GM21717 (cell line): ENCODE measurements around the gene KCNH3.
"Not testable (repeated sequence)": the region's sequence is repeated elsewhere in the genome, so short reads cannot be mapped to it uniquely, and the experiment has no call there.

Source experiments
- ATAC-seq: cut with Tn5 transposase; IDR thresholded peaks from one replicate; pipeline ENCODE4 v1.9.1; 2021; ENCODE audit warnings: mild to moderate bottlenecking, moderate library complexity; ENCODE audit not compliant: unreplicated experiment

The KCNH3 gene, protein sequence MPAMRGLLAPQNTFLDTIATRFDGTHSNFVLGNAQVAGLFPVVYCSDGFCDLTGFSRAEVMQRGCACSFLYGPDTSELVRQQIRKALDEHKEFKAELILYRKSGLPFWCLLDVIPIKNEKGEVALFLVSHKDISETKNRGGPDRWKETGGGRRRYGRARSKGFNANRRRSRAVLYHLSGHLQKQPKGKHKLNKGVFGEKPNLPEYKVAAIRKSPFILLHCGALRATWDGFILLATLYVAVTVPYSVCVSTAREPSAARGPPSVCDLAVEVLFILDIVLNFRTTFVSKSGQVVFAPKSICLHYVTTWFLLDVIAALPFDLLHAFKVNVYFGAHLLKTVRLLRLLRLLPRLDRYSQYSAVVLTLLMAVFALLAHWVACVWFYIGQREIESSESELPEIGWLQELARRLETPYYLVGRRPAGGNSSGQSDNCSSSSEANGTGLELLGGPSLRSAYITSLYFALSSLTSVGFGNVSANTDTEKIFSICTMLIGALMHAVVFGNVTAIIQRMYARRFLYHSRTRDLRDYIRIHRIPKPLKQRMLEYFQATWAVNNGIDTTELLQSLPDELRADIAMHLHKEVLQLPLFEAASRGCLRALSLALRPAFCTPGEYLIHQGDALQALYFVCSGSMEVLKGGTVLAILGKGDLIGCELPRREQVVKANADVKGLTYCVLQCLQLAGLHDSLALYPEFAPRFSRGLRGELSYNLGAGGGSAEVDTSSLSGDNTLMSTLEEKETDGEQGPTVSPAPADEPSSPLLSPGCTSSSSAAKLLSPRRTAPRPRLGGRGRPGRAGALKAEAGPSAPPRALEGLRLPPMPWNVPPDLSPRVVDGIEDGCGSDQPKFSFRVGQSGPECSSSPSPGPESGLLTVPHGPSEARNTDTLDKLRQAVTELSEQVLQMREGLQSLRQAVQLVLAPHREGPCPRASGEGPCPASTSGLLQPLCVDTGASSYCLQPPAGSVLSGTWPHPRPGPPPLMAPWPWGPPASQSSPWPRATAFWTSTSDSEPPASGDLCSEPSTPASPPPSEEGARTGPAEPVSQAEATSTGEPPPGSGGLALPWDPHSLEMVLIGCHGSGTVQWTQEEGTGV

DNA sequence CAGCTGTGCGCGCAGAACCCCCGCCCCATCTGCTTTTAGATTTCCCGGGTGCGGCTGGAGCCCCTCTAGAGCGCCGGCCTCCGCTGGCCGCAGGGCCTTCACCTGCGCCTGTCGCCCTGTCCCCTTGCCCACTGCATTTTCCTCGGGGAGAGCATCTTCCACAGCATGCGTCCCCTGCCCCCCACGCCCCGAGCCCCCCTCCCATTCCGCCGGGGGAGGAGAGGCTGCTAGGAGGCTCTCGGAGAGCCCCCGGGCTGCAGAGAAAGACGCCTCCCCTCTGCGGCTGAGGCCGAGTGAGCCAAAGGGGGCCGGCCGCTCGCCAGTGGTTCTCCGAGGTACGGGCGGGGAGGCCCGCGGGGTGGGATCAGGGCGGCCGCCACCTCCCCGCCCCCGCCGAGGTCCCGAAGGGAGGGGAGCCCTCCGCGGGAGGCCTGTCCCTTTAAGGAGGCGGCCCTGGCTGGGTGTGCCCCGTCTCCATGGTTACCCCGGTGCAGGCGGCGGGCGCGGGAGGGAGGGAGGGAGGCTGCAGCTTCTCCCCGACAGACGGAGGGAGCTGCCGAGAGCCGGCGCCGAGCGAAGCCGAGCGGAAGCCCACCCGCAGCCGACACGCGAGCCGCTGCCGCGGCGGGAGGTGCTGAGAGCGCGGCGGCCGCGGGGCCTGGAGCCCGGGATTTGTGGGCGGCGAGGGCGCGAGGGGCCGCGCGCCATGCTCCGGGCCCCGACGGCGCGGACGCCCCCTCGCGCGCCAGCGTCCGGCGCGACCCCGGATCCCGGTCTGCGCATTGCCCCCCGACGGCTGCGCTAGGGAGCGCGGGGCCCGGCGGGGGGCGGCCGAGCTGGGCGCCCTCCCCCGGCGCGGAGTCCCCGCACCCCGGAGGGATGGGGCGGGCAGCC is at the start of gene KCNH3:
Gene KCNH3, plus strand, starts transcription at position 521 of the 894 bp plus-strand sequence. CDS start 387 bp downstream, outside the sequence.
- peak; percentile 50 for ATAC-seq

DNA sequence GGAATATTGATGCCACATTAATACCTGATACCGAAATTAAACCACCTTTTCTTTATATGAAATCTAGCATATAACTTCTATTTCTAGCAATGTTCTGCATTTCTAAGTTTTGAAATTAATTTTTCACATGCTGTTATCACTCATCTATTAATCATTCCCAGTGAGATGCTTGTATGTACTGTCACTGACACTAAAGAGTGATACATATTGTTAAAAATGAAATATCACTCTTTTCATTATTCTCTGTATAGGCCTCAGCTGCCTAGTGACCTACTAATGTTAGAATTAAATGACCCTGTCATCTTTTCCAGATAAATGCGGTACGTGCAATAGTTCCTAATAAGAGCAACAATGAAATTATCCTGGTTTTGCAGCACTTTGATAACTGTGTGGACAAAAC is 49.7 kb upstream of the KCNH3 start:
- no peak for ATAC-seq

GRCh38 chr12:49489720-49490119 is 49.1 kb upstream of the KCNH3 start:
- ATAC-seq = no peak

DNA sequence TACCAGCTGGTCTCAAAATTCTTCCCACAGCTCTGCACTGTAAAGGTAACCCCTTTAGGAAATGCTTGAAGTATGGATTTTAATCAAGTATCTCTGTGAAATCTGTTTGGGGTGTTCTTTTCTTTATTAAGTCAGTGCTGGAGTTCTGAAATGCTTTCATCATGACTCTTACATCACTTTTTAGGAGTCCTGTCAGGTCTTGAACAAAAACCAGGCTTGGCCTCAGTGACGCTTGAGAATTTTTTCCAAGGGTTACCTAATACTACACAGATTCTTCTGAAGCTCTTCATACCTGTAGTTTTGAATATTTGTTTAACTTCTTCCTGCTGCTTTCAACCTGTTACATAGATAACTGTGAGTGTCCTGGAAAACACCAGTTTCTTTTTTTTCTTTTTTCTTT is 47.0 kb upstream of the KCNH3 start:
- ATAC-seq = no peak

- no peak for ATAC-seq
Measured at GRCh38 chr12:49493900-49494299, 44.9 kb upstream of the KCNH3 start.

DNA sequence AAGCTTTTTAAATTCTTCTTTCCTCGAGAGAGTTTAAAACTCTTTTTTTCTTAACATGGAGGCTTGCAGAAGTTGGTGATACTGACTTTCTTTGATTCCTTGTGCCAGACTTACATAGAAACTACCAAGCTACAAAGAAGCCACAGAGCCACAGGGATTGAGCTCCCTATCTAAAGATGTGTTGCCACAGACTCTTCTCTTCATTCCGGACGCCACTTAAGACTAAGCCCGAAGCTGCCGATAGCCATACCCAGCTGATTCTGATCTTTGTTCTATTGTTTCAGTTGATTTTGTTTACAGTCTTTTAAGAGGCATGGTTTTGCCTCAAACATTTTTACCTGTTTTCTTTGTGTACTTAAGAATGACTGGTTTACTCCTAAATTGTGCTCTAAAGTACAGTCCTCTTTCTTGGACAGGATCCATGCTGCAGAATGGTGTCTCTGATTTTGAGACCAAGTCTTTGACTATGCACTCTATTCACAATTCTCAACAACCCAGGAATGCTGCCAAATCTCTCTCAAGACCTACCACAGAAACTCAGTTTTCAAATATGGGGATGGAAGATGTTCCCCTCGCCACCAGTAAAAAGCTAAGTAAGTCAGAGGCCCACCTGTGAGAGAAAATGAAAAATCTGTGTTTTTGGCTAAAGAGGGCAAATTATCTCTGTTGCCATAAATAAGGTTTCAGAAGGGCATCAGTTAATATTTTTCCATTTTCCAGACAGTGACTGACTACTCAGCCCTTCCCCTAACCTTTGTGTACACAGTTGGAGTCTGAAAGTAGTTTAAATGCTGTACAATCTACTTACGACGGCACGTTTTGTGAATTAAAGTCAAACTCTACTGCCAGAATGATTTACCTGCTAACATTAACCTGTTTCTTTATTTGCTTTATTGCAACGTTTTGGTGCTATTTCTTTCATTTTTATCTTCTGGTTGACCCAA is 42.1 kb upstream of the KCNH3 start:
- no peak for ATAC-seq

- no peak for ATAC-seq
Measured at GRCh38 chr12:49501895-49502294, 36.9 kb upstream of the KCNH3 start.

- ATAC-seq = no peak
Measured at GRCh38 chr12:49502590-49502989, 36.2 kb upstream of the KCNH3 start.

- no peak for ATAC-seq
Measured at GRCh38 chr12:49503674-49504180, 35.1 kb upstream of the KCNH3 start.

DNA sequence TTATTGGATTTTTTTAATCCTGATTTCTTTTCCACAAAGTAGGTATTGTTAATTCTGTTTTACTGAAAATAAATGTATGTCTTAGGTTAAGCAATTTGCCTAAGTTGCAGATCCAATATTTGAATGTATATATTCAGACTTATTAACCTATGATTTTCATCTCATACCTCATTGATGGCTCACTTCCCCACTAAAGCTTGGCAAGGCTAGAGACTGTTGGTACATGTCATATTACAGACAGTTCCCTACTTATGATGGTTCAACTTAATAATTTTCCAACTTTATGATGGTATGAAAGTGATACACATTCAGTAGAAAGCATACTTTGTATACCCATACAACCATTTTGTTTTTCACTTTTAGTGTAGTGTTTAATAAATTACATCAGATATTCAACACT is 33.2 kb upstream of the KCNH3 start:
- ATAC-seq = no peak

DNA sequence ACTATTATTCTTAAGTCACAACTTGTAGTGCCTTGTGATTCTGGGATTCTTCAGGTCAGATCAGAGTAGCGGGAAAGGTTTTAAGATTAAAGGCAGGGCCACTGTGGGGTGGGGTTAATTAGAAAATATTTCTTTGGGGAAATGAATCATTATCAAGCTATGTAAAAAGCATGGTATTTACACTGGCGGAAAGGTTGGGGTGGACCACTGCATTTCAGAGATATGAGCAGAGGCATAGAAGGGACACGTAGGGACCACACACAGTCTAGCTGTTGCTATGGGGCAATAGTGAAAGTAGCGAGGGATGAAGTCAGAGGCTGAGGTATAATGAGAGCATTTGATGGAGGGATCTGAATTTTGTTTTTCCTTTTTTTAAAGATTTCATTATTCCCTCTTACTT is 31.7 kb upstream of the KCNH3 start:
- no peak for ATAC-seq

DNA sequence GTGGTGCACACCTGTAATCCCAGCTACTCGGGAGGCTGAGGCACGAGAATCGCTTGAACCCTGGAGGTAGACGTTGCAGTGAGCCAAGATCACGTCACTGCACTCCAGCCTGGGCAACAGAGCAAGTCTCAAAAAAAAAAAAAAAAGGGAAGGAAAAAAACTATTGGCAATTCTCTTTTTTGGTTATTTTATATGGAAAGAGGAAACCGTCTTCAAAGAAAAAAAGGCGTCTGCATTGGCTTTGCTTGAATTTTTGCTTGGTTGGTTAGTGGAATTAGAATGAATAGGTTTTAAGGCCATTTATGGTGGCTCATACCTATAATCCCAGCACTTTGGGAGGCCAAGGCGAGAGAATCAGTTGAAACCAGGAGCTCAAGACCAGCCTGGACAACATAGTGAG is 29.1 kb upstream of the KCNH3 start:
- ATAC-seq = not testable (repeated sequence)

- ATAC-seq = no peak
Measured at GRCh38 chr12:49511410-49511809, 27.4 kb upstream of the KCNH3 start.

GRCh38 chr12:49512546-49512945 is 26.3 kb upstream of the KCNH3 start:
- ATAC-seq = no peak

DNA sequence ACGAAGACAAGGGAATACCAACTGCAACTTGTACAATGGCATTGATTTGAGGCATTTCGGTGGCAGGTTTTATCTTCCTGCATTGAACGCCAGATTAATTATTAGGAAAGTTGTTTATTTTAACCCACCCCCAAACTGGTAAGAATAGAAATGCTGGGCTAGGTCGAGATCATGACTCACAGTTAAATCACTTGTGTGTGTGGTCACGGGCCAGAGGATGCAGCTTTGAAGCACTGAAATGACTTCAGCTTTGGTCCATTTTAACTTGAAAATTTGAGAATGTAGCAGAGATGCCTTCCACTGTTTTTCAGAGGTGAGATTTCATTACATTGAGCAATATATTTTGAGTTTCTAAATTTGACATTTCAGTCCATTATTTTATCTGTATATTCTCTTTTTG is 23.6 kb upstream of the KCNH3 start:
- ATAC-seq = no peak

DNA sequence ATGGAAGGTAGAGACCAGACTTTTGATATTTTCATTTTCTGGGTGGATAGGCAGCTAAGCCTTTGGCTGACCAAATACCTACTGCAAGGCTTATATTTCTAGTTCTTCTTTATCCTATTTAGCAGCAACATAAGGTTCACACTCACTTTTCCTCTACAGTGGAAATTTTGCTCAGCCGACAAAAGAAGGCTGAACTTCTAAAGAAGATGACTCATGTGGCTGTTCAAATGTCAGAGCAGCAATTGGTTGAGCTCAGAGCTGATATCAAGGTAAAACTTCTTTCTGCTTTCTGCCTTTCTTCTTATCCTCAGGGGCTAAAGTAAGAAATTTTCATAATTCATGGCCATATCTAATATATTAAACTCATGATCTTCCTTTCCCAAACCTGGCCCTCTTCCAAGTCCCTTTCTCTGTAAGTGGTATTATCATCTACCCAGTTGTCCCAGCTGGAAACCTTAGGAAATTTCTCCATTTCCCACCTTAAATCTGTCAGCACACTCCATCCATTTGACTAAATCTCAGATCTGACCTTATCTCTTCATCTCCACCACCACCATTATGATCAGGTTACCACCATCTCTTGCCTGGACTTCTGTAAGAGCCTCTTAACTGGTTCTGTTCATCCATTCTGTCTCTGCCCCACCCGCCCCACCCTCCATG is 19.8 kb upstream of the KCNH3 start:
- ATAC-seq = no peak

DNA sequence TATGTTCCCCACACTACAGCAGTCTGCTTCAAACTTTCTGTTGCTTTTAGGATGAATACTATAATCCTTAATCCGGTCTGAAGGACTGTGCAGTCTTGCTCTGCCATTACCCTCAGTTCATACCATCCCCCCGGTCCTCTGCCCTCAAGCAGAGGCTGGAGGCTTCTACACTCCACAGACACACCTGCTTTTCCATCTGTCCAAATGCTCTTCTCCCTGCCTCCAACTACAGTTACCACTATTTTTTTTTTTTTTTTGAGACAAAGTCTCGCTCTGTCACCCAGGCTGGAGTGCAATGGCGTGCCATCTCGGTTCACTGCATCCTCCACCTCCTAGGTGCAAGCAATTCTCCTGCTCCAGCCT is 19.3 kb upstream of the KCNH3 start:
- no peak for ATAC-seq

- ATAC-seq = no peak
Measured at GRCh38 chr12:49521389-49521788, 17.4 kb upstream of the KCNH3 start.
